Measurements from ENCODE around the gene TK2.

DNA sequence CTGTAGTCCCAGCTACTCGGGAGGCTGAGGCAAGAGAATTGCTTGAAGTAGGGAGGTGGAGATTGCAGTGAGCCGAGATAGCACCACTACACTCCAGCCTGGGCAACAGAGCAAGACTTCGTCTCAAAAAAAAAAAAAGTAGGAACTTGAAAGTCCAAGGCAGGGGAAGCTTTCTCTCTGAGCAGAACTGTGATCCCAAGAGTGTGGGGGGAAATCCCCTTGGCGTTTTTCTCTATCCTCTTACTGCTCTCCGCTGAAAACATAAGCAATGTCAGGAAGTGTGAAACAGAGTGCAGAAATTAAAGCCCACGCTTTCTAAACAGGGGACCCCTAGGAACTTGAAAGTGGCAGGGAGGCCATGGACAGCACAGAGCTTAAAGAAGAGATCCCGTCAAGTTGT lies 44.8 kb upstream of the TK2 start:
- TF ChIP-seq, protein P1, sequence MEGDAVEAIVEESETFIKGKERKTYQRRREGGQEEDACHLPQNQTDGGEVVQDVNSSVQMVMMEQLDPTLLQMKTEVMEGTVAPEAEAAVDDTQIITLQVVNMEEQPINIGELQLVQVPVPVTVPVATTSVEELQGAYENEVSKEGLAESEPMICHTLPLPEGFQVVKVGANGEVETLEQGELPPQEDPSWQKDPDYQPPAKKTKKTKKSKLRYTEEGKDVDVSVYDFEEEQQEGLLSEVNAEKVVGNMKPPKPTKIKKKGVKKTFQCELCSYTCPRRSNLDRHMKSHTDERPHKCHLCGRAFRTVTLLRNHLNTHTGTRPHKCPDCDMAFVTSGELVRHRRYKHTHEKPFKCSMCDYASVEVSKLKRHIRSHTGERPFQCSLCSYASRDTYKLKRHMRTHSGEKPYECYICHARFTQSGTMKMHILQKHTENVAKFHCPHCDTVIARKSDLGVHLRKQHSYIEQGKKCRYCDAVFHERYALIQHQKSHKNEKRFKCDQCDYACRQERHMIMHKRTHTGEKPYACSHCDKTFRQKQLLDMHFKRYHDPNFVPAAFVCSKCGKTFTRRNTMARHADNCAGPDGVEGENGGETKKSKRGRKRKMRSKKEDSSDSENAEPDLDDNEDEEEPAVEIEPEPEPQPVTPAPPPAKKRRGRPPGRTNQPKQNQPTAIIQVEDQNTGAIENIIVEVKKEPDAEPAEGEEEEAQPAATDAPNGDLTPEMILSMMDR (conservative IDR thresholded peaks at IDR 0.05 in 1 of 2, IDR thresholded peaks at IDR 0.05 in 1 of 2; ENCODE audit: low read depth in 1 of 2, low read length in 2 of 2), result no peak
- TF ChIP-seq EZH2 (IDR thresholded peaks at IDR 0.05; ENCODE audit: low read length, missing control alignments), result no peak

Data from fibroblast of lung (primary cell).